Nephron progenitor cell (in vitro differentiated cells): ENCODE data around the gene VPS39.
A peak's percentile ranks its signal among the peaks of the same experiment; 100 is the strongest.
"Not testable (repeated sequence)": the region's sequence is repeated elsewhere in the genome, so short reads cannot be mapped to it uniquely, and the experiment has no call there.

ENCODE experiments used
- DNase-seq: peaks from one replicate; pipeline ENCODE4 v3.0.0; 2021
- H3K27ac Mint-ChIP-seq: 2 replicates; pipeline ENCODE4 v1.8.0; 2021; ENCODE audit warnings: mild to moderate bottlenecking, moderate library complexity, mixed read lengths
- H3K27me3 Mint-ChIP-seq: 2 replicates; pipeline ENCODE4 v1.8.0; 2021; ENCODE audit warnings: mild to moderate bottlenecking, low read depth, mixed read lengths; ENCODE audit not compliant: poor library complexity
- H3K36me3 Mint-ChIP-seq: 2 replicates; pipeline ENCODE4 v1.8.0; 2021; ENCODE audit warnings: low read depth, mixed read lengths
- H3K4me1 Mint-ChIP-seq: 2 replicates; pipeline ENCODE4 v1.8.0; 2021; ENCODE audit warnings: mixed read lengths
- H3K4me3 Mint-ChIP-seq: 2 replicates; pipeline ENCODE4 v1.8.0; 2021; ENCODE audit warnings: mild to moderate bottlenecking, moderate library complexity, mixed read lengths
- H3K9me3 Mint-ChIP-seq: 2 replicates; pipeline ENCODE4 v1.8.0; 2021; ENCODE audit warnings: mild to moderate bottlenecking, moderate library complexity, mixed read lengths
- TF ChIP-seq, protein P1 (sequence below): fragments of 200-600 bp; sonication (generic); IDR thresholded peaks from 2 replicates; pipeline ENCODE4 v1.5.0; 2021; ENCODE audit warnings: antibody characterized with exemption

The VPS39 gene

DNA sequence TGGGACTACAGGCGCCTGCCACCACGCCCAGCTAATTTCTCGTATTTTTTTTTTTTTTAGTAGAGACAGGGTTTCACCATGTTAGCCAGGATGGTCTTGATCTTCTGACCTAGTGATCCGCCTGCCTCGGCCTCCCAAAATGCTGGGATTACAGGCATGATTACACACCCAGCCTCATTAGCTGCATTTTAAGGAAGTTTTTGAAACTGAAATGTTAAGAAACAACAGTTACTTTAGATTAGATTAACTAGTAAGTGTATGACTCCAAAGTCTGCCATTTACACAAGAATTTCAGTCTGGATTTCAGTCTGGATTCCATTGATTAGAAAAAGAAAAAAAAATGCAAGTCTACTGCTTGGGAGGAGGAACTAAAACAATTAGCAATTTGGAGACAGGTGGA, 24.5 kb upstream of the VPS39 start:
- H3K4me3 Mint-ChIP-seq = no peak overlapping the region
- TF ChIP-seq, protein P1, sequence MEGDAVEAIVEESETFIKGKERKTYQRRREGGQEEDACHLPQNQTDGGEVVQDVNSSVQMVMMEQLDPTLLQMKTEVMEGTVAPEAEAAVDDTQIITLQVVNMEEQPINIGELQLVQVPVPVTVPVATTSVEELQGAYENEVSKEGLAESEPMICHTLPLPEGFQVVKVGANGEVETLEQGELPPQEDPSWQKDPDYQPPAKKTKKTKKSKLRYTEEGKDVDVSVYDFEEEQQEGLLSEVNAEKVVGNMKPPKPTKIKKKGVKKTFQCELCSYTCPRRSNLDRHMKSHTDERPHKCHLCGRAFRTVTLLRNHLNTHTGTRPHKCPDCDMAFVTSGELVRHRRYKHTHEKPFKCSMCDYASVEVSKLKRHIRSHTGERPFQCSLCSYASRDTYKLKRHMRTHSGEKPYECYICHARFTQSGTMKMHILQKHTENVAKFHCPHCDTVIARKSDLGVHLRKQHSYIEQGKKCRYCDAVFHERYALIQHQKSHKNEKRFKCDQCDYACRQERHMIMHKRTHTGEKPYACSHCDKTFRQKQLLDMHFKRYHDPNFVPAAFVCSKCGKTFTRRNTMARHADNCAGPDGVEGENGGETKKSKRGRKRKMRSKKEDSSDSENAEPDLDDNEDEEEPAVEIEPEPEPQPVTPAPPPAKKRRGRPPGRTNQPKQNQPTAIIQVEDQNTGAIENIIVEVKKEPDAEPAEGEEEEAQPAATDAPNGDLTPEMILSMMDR = no peak
- no peaks in the 10 kb centered on the region for H3K9me3 Mint-ChIP-seq
- no peaks in the 10 kb centered on the region for H3K27me3 Mint-ChIP-seq
- DNase-seq = no peak
- H3K4me1 Mint-ChIP-seq = no peaks in the 10 kb centered on the region
- H3K36me3 Mint-ChIP-seq = peaks cover 56% of the 10 kb centered on the region
- no peak overlapping the region for H3K27ac Mint-ChIP-seq

DNA sequence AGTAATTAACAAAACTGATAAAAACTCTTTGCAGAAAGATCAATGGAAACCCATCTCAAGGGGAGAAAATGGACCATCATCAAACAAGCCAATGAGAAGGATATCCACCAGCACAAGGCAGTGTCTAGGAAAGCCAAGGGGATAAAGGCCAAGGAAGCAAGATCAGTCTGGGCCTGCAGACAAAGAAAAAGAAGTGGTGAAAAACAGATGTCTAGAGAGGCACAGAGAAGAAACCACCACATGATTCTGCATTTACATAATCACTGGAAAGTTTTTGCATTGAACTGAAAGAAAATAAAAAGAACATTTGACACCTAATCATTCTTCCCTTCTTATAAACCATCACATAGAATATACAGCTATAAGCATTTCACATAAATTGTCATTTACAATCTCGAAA, 23.0 kb upstream of the VPS39 start:
- Mint-ChIP-seq H3K36me3 (peaks cover 51% of the 10 kb centered on the region), H3K27me3 (no peaks in the 10 kb centered on the region), H3K27ac (no peak overlapping the region), H3K4me1 (no peaks in the 10 kb centered on the region), H3K9me3 (no peaks in the 10 kb centered on the region), H3K4me3 (no peak overlapping the region)
- TF ChIP-seq, protein P1 = no peak
- no peak for DNase-seq

DNA sequence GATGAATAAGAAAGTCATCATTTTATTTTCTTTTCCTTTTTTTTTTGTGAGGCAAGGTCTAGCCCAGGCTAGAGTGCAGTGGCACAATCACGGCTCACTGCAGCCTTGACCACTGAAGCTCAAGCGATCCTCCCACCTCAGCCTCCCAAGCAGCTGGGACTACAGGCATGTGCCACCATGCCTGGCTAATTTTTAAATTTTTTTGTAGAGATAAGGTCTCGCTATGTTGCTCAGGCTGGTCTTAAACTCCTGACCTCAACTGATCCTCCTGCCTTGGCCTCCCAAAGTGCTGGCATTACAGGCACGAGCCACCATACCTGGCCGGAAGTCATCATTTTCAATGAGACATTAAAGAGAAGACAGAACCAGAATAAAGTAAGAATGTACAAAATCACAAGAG, 20.9 kb upstream of the VPS39 start:
- not testable (repeated sequence) for H3K9me3 Mint-ChIP-seq, DNase-seq, H3K4me3 Mint-ChIP-seq, H3K27me3 Mint-ChIP-seq, H3K4me1 Mint-ChIP-seq
- H3K36me3 Mint-ChIP-seq = peaks cover 52% of the 10 kb centered on the region
- H3K27ac Mint-ChIP-seq = peak overlapping the region; percentile 1

DNA sequence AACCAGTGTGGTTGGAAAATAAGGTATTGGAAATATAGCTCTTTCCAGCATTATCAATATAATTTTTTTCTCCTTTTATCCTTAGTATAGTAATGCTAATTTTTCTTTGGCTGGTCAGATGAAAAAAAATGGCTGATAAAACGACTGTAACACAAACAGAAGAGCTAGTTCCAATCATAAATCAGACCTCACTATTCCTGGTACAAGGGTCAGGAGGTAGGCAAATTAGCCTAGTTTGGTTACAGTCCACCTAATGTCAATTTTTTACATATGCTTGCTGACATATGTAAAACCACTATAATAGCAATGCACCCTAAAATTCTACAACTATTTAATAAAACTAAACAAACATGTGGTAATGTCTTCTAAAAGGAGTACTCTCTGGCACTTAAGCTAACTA, 19.9 kb upstream of the VPS39 start:
- Mint-ChIP-seq H3K27ac (no peak overlapping the region), H3K4me3 (no peak overlapping the region), H3K36me3 (peaks cover 60% of the 10 kb centered on the region), H3K4me1 (no peaks in the 10 kb centered on the region), H3K9me3 (no peaks in the 10 kb centered on the region), H3K27me3 (no peaks in the 10 kb centered on the region)
- DNase-seq = no peak
- TF ChIP-seq, protein P1 = no peak

DNA sequence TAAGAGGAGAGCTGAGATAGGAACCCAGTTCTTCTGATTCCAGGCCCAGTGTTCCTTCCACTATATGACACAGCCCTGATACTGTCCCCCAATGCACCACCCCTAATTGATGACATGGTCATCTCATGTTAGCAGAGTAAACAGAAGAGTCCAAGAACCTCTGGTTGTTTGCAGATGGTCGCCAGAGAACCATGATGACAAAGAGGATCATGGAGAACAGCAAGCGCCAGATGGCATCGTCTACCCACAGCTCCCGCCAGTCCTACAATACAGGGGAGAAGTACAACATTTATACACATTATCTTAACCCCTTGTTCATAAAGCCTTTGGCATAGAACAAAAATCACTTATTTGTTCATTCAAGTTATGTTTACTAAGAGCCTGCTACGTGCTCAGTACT, 18.5 kb upstream of the VPS39 start:
- TF ChIP-seq, protein P1 = no peak
- Mint-ChIP-seq H3K4me3 (no peak overlapping the region), H3K9me3 (no peaks in the 10 kb centered on the region)

DNA sequence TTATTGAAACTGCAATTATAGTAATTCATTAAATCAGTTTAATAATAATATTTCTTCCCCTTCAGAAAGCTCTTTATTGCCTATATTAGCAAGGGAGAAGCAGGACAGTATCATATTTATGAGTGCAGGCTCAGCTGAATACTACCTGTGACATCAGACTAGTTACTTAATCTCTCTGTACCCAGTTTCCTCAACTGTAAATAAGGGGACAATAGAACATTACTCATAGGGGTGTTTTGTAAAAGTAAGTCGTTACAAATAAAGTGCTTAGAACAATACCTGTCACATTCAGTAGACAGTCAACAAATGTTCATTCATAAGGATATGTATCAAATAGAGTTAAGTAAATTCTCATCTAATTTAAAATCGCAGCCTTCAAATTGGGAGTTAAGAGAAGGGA, 12.1 kb upstream of the VPS39 start:
- TF ChIP-seq, protein P1 = no peak
- no peaks in the 10 kb centered on the region for H3K27me3 Mint-ChIP-seq
- no peak for DNase-seq
- H3K4me1 Mint-ChIP-seq = no peaks in the 10 kb centered on the region
- H3K36me3 Mint-ChIP-seq = peaks cover 89% of the 10 kb centered on the region
- no peak overlapping the region for H3K27ac Mint-ChIP-seq
- no peaks in the 10 kb centered on the region for H3K9me3 Mint-ChIP-seq
- H3K4me3 Mint-ChIP-seq = no peak overlapping the region

More for the DNA sequence above, 18.5 kb upstream of the VPS39 start:
- no peaks in the 10 kb centered on the region for H3K27me3 Mint-ChIP-seq
- no peak for DNase-seq
- peaks cover 62% of the 10 kb centered on the region for H3K36me3 Mint-ChIP-seq
- H3K27ac Mint-ChIP-seq = no peak overlapping the region
- no peaks in the 10 kb centered on the region for H3K4me1 Mint-ChIP-seq
